ENCODE measurements around the gene HNRNPM.
A peak's percentile ranks its signal among the peaks of the same experiment; 100 is the strongest.
"Not testable (repeated sequence)": the region's sequence is repeated elsewhere in the genome, so short reads cannot be mapped to it uniquely, and the experiment has no call there.

The HNRNPM gene

GRCh38 chr19:8421484-8422461 is 23.0 kb upstream of the HNRNPM start:
- H3K27ac ChIP-seq: no peak overlapping the region
- no peaks in the 10 kb centered on the region for H3K27me3 ChIP-seq
- H3K9me3 ChIP-seq: no peaks in the 10 kb centered on the region
- intact Hi-C loops (cut with DNase I; ENCODE audit: low total_unique reads): no loop called here
- DNase-seq: no peak
- H3K36me3 ChIP-seq: peaks cover 0 to 18% (median 13%) of the 10 kb centered on the region in 3 donors
- no peak overlapping the region for H3K4me3 ChIP-seq
- no peak for TF ChIP-seq CTCF (IDR thresholded peaks at IDR 0.05)
- peaks cover 0 to 19% (median 12%) of the 10 kb centered on the region in 4 donors for H3K4me1 ChIP-seq

DNA sequence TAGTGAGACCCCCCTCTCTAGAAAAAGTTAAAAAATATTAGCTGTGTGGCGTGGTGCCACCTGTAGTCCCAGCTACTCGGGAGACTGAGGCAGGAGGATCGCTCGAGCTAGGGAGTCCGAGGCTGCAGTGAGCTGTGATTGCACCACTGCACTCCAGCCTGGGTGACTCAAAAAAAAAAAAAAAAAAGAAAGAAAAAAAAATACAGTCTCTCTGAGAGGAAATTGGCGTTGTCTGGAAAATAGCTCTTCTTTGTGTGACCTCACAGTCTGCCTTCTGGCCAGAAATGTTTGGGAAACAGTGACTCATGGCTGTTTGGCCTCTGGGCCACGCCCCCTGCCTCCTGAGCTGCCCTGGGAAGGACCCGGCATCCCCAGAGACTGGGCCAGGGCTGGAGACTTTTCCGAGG is 21.0 kb upstream of the HNRNPM start:
- no peak for TF ChIP-seq CTCF (IDR thresholded peaks at IDR 0.05)
- peak overlapping the region; percentile 6 to 22 for H3K4me3 ChIP-seq
- H3K36me3 ChIP-seq: peaks cover 0 to 30% (median 19%) of the 10 kb centered on the region in 3 donors
- no peaks in the 10 kb centered on the region for H3K9me3 ChIP-seq
- H3K27ac ChIP-seq: peak overlapping the region; percentile 69 to 79
- intact Hi-C loops (cut with DNase I; ENCODE audit: low total_unique reads): no loop called here
- H3K4me1 ChIP-seq: peaks cover 0 to 19% (median 12%) of the 10 kb centered on the region in 4 donors
- H3K27me3 ChIP-seq: no peaks in the 10 kb centered on the region
- peak; percentile 98 for DNase-seq

DNA sequence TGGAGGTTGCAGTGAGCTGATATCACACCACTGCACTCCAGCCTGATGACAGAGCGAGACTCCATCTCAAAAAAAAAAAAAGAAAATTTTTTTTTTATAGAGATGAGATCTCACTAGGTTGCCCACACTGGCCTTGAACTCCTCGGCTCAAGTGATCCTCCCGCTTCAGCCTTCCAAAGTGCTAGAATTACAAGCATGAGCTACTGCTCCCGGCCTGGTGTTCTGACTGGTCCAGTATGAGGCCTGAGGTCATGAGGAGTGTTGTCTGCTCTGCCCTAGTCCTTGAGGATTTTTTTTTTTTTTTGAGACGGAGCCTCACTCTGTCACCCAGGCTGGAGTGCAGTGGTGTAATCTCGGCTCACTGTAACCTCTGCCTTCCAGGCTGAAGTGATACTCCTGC is 19.4 kb upstream of the HNRNPM start:
- H3K27ac ChIP-seq; H3K27me3 ChIP-seq; DNase-seq; H3K4me3 ChIP-seq; H3K9me3 ChIP-seq; intact Hi-C loops (cut with DNase I; ENCODE audit: low total_unique reads): not testable (repeated sequence)
- peaks cover 1 to 38% (median 19%) of the 10 kb centered on the region in 3 donors for H3K36me3 ChIP-seq
- H3K4me1 ChIP-seq: peaks cover 0 to 19% (median 12%) of the 10 kb centered on the region in 4 donors

- H3K27me3 ChIP-seq: no peaks in the 10 kb centered on the region
- no peak overlapping the region for H3K27ac ChIP-seq
- no peak for TF ChIP-seq CTCF (IDR thresholded peaks at IDR 0.05)
- H3K4me1 ChIP-seq: peaks cover 0 to 19% (median 12%) of the 10 kb centered on the region in 4 donors
- H3K4me3 ChIP-seq: no peak overlapping the region
- DNase-seq: no peak
- H3K36me3 ChIP-seq: peaks cover 7 to 47% (median 27%) of the 10 kb centered on the region in 3 donors
- H3K9me3 ChIP-seq: no peaks in the 10 kb centered on the region
- intact Hi-C loops (cut with DNase I; ENCODE audit: low total_unique reads): no loop called here
Observed at GRCh38 chr19:8426283-8426682, 18.5 kb upstream of the HNRNPM start.

GRCh38 chr19:8429044-8429443 is 15.7 kb upstream of the HNRNPM start:
- no peak for TF ChIP-seq CTCF (IDR thresholded peaks at IDR 0.05)

GRCh38 chr19:8429826-8430225 is 14.9 kb upstream of the HNRNPM start:
- H3K27ac ChIP-seq: no peak overlapping the region
- no peaks in the 10 kb centered on the region for H3K27me3 ChIP-seq
- no peak overlapping the region for H3K4me3 ChIP-seq
- DNase-seq: no peak
- H3K36me3 ChIP-seq: peaks cover 7 to 45% (median 20%) of the 10 kb centered on the region in 3 donors
- no peaks in the 10 kb centered on the region for H3K9me3 ChIP-seq
- no peak for TF ChIP-seq CTCF (IDR thresholded peaks at IDR 0.05)
- H3K4me1 ChIP-seq: peaks cover 0 to 17% (median 9%) of the 10 kb centered on the region in 4 donors
- intact Hi-C loops (cut with DNase I; ENCODE audit: low total_unique reads): no loop called here

More at GRCh38 chr19:8429044-8429443, 15.7 kb upstream of the HNRNPM start:
- Histone ChIP-seq H3K4me1 (peaks cover 0 to 17% (median 11%) of the 10 kb centered on the region in 4 donors), H3K27ac (no peak overlapping the region), H3K36me3 (peaks cover 7 to 45% (median 20%) of the 10 kb centered on the region in 3 donors), H3K27me3 (no peaks in the 10 kb centered on the region), H3K9me3 (no peaks in the 10 kb centered on the region), H3K4me3 (no peak overlapping the region)
- no peak for DNase-seq
- intact Hi-C loops (cut with DNase I; ENCODE audit: low total_unique reads): no loop called here

Measured in tibial artery (tissue), 4 donors.